Stimulated activated CD4-positive, alpha-beta T cell treated with anti-CD3 and anti-CD28 coated beads, Interleukin-4, amount 100 ng/mL, for 1 hour (primary cell): ENCODE data around the gene IL17RE.
"Not testable (repeated sequence)": the region's sequence is repeated elsewhere in the genome, so short reads cannot be mapped to it uniquely, and the experiment has no call there.

Experiments
- DNase-seq: peaks from one replicate; pipeline ENCODE4 v3.0.0-alpha.2; 2020

Gene IL17RE

GRCh38 chr3:9881441-9881840, 21.2 kb upstream of the IL17RE start:
- DNase-seq: no peak

DNA sequence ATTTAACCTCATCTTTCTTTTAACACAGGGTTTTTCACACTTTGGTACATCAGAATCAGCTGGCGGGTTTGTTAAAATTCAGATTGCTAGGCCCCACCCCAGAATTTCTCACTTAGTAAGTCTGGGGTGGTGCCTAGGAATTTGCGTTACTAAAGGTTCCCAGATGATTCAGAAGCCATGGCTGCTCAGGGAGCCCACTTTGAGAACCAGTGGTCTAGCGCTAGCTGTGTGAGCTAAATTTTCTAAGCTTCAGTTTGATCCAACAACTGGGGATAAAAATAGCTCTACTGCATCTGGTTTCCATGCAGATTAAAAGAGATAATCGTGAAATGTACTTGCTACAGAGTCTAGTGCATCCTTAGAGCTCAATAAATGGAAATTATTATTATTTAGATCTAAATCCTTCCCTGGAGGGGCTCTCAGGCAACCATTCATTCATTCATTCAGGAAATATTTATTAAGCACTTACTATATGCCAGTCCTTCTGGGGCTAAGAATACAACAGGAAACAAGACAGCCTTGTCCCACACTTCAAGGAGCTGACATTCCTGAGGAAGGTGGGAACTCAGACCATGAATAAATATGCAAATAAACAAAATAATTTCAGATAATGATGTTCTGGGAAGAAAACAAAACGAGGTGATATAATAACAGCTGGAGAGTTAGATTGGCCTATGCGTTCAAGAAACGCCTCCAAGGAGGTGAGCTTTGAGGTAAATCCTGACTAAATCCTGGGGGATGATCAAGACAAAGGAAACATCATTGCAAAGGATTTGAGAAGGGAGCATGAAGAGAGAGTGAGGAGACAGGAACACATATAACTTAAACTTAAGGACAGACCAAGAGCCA, 18.7 kb upstream of the IL17RE start:
- no peak for DNase-seq

DNA sequence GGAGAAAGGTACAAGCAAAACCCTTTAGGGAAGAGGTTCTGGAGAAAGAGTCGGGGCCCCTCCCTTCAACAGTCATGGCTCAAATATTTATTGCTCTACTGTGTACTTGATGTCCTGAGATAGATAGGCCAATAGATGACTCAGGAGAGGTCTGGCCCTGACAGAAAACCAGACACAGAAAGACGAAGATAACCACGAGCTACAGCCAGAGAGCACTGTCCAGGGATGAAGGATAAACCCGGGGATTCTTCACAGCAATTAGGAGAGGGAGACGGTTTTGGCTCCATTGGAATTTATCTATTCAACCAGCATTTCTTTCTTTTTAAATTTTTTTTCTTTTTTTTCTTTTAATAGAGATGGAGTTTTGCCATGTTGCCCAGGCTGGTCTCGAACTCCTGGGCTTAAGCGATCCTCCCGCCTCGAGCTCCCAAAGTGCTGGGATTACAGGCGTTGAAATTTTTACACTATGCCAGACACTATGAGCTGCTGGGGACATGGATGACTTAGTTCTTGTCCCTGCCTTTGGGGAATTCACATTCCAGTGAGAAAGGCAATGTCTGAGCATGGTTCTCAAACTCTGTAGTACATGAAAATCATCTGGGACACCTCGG, 18.0 kb upstream of the IL17RE start:
- no peak for DNase-seq

DNA sequence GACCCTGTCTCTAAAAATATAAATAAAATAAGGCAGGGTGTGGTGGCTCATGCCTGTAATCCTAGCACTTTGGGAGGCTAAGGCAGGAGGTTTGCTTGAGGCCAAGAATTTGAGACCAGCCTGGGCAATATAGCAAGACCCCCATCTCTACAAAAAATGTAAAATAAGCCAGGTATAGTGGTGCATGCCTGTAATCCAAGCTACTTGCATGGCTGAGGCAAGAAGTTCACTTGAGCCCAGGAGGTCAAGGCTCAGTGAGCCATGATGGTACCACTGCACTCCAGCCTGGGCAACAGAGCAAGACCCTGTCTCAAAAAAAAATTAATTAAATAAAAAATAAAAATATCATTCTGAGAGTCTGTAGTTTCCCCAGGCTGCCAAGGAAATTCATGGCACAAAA, 16.3 kb upstream of the IL17RE start:
- DNase-seq: no peak

DNA sequence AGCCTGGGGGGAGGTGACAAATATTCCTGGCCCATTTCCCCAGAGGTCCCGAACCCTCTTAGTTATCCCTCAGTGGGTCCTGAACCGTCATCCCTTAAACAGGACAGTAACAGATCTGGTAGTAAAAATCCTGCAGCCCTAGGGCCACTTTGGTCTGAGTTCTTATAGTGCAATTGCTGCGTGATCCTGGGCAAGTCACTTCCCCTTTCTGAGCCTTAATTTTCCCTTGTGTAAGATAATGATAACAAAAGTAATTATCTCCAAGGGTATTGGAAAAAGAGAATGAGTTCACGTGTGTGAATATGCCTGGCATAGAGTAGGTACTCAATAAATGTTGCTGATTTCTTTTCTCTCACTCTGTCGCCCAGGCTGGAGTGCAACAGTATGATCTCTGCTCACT, 15.2 kb upstream of the IL17RE start:
- no peak for DNase-seq

GRCh38 chr3:9888540-9888939, 14.1 kb upstream of the IL17RE start:
- DNase-seq: no peak

- DNase-seq: no peak
Observed at GRCh38 chr3:9889405-9889804, 13.2 kb upstream of the IL17RE start.

- peak; percentile 90 for DNase-seq
Observed at GRCh38 chr3:9890249-9891071, 12.2 kb upstream of the IL17RE start, which contains the start of gene JAGN1. Gene JAGN1, plus strand, starts transcription at chr3:9890610. Its CDS starts 113 bp downstream, at chr3:9890723.

DNA sequence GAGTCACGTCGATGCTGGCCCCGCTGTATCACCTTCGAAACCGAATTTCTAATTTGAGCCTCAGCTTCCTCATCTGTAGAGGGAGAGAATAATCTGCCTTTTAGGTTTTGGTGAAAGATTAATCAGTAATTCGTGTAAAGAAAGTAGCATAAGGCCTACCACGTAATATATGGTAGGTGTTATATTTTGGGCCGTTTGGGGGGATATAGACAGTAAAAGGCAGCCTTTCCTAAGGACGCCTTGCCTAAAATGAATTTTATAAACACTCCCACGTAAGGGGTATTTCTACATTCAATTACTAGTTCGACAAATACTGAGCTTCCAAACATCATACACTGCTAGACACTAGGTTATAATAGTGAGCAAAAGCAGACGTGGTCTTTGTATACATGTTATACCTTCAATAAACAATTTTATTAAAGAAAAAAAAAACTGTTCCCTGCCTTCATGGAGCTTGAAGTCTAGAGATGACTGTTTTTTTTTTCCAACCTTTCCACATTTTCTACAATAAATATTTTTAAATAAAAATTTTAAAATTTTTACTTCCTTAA, 11.5 kb upstream of the IL17RE start:
- DNase-seq: no peak

DNA sequence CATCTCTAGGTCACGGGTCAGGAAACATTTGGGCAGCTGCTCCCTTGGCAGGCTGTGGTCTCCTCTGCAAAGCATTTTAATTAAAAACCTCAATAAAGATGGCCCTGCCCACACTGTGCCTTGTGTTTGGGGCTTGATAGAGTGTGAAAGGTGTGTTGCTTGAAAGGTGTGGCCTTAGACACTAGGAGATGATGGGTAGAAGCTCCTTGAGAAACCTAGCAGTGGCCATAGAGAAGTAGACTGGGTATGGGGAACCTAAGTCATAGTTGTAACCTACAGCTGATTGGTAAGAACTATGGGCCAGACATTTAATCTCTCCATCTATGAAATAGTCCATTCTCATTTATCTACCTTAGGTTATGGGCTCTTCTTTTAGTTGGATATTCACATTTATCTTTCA, 8.9 kb upstream of the IL17RE start:
- DNase-seq: no peak

DNA sequence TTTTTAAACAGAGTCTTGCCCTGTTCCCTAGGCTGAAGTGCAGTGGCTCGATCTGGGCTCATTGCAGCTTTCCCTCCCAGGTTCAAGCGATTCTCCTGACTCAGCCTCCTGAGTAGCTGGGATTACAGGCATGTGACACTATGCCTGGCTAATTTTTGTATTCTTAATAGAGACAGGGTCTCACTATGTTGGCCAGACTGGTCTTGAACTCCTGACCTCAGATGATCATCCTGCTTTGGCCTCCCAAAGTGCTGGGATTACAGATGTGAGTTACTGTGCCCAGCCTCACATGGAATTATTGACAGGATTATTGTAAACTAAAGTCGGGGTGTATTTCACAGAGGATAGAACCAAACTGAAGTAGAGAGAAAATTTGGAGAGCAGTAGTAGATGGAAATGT, 6.9 kb upstream of the IL17RE start:
- not testable (repeated sequence) for DNase-seq

GRCh38 chr3:9896755-9897407, 5.8 kb upstream of the IL17RE start:
- DNase-seq: not testable (repeated sequence)

DNA sequence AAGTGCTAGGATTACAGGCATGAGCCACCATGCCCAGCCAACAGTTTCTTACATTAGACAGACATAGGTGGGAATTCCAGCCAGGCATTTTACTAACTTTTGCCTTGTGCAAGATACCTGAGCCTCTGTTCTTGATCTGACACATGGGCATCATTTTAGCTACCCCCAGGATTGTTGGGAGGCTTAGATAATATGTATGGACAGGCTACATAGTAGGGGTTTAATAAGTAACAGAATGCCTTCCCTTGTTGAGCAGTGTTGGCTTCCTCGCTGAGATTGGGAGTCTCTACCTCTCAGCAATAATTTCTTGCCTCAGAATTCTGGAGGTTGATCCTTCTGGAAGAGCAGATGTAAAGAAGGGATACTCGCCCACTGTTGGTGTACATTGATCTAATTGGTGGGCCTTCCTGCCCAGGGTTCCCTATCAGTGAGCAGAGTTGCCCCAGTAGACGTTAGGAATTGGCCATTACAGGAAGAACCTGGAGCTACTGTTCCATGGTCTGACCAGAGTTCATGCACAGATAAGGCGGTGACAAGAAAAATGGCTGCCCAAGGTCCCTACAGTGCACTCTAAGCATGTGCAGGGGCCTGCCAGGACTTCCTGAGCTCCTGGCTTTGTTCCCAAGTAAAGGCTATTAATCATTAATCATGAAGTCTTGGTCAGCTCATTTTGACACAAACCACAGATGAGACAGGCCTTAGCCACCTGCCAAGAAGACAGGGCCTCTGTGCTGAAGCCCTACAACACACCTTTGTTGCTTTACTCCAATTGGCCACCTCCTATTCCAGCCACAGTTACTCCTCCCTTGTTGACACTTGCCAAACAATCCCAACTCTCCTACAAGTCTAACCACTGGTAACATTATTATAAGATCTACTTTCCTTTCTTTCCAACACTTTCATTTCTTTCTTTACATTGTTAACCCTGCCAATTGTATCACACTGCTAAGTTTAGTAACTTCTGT, 5.0 kb upstream of the IL17RE start:
- no peak for DNase-seq

GRCh38 chr3:9898467-9899241, 4.0 kb upstream of the IL17RE start:
- DNase-seq: no peak

DNA sequence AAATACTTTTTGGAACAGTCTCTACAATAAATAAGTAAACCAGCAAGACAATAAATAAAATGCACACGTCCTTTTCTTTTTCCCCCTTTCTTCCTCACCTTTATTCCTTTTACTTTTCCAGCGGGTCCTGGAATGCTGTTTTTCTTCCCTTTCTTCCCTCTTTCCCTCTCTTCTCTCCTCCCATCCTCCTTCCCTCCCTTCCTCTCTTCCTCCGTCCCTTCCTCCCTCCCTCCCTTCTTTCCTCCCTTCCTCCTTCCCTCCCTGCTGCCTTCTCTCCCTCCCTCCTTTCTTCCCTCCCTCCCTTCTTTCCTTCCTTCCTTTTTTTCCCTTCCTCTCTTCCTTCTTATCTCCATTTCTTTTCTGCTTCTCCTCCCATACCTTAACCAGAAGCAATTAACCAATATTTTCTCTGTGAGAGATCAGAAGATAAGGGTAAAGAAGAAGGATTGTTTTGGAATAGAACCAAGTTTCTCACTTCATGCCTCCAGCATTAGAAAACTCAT, 3.3 kb upstream of the IL17RE start:
- no peak for DNase-seq

DNA sequence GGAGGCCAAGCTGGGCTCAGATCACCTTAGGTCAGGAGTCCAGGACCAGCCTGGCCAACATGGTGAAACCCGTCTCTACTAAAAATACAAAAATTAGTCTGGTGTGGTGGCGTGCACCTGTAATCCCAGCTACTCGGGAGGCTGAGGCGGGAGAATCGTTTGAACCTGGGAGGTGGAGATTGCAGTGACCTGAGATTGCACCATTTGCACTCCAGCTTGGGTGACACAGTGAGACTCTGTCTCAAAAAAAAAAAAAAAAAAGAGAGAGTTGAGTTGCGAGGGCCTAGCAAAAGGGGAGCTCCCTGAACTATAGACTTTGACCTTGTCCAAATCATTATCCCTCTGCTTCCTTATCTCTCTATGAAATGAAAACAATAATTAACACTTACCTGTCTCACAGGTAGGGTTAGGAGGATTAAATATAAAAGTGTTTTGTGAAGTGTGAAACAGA, 1.7 kb upstream of the IL17RE start:
- DNase-seq: not testable (repeated sequence)

GRCh38 chr3:9901967-9902366, 681 bp upstream of the IL17RE start:
- DNase-seq: no peak

DNA sequence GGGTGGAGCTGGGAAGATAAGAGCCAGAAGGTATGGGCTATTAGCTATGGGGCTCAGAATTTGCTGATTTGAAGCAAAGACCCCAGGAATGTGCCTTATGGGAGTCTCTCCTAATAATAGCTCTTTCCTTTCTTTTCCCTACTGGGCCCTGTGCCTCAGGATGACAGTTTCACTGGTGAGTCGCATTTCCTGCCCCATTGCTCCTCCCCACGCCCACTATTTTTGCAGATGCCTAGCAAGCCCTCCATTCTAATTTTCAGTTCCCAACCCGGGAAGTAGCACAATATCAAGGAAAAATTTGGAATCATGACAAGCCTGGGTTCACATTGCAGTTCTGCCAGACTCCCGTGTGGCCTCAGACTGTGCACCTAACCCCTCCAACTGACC, 583 bp downstream of the IL17RE start:
- DNase-seq: no peak

GRCh38 chr3:9903904-9904303, 1.3 kb downstream of the IL17RE start:
- no peak for DNase-seq

DNA sequence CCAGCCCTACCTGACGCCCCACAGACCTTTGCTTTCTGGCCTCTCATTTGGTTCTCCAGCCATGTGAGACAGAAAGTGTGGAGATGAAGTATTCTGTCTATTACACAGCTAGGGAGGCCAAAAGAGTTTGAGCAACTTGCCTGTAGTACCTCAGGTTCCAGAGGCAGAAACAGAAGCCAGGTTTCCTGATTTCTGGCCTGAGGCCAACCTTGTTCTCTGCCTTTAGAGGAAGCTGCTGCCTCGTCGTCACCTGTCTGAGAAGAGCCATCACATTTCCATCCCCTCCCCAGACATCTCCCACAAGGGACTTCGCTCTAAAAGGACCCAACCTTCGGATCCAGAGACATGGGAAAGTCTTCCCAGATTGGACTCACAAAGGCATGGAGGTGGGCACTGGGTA, 3.8 kb downstream of the IL17RE start:
- DNase-seq: no peak
